Left ventricle myocardium inferior (tissue), 1 donor: ENCODE results near the gene MRPL2. TPM values are rescaled to one million over a fixed set of nuclear protein-coding genes. Genes with fewer than 3 reads are reported as not detected.
A peak's percentile ranks its signal among the peaks of the same experiment; 100 is the strongest.

ENCODE experiments used
- DNase-seq: peaks from one replicate; pipeline ENCODE4 v3.0.0-alpha.2; 2020
- H3K27ac ChIP-seq: fragments of 200-600 bp; replicated peaks from 2 replicates; pipeline ENCODE4 v1.8.0; 2021
- H3K27me3 ChIP-seq: fragments of 200-600 bp; 2 replicates; pipeline ENCODE4 v1.8.0; 2021; ENCODE audit warnings: low read depth
- H3K36me3 ChIP-seq: fragments of 200-600 bp; 2 replicates; pipeline ENCODE4 v1.8.0; 2021
- H3K4me1 ChIP-seq: fragments of 200-600 bp; 2 replicates; pipeline ENCODE4 v1.8.0; 2021
- H3K4me3 ChIP-seq: fragments of 200-600 bp; 2 replicates; pipeline ENCODE4 v1.8.0; 2021; ENCODE audit warnings: mild to moderate bottlenecking, moderate library complexity
- H3K9me3 ChIP-seq: fragments of 200-600 bp; replicated peaks from 2 replicates; pipeline ENCODE4 v1.8.0; 2021
- CTCF ChIP-seq: fragments of 200-600 bp; IDR thresholded peaks from 2 replicates; pipeline ENCODE4 v1.8.0; 2021; ENCODE audit warnings: antibody characterized with exemption, mild to moderate bottlenecking, borderline replicate concordance
- intact Hi-C: fragments of 100-400 bp; cut with micrococcal nuclease; formaldehyde crosslinking; loops from one replicate; pipeline ENCODE4 v1.11.0; 2022
- total RNA-seq: library from RNA; stranded (reverse); fragmentation: NEBNext Ultra II Directional; extraction: Animal tissue kit (Norgen Biotek cat#: 25700); gene quantifications from one replicate; pipeline ENCODE4 v1.2.1, GENCODE V29; 2021
- donor health status: DM: no; HTN: yes; CAD: no; lungs with severe emphysema.

Gene MRPL2
- total RNA-seq, 1 donor from 2014 or later = 94.9 TPM

GRCh38 chr6:43052842-43053544 is 6.2 kb downstream of the MRPL2 start:
- Histone ChIP-seq H3K27me3 (no peaks in the 10 kb centered on the region), H3K36me3 (peaks cover 52% of the 10 kb centered on the region), H3K4me3 (peak overlapping the region; percentile 90), H3K27ac (peak overlapping the region; percentile 98), H3K9me3 (no peaks in the 10 kb centered on the region), H3K4me1 (peaks cover 24% of the 10 kb centered on the region)
- intact Hi-C loops = no loop called here
- no peak for DNase-seq
- TF ChIP-seq CTCF = no peak

- Histone ChIP-seq H3K27me3 (no peaks in the 10 kb centered on the region), H3K4me1 (peaks cover 19% of the 10 kb centered on the region), H3K4me3 (no peak overlapping the region), H3K36me3 (peaks cover 53% of the 10 kb centered on the region), H3K9me3 (no peaks in the 10 kb centered on the region), H3K27ac (peak overlapping the region; percentile 98)
- intact Hi-C loops = no loop called here
- no peak for DNase-seq
- no peak for TF ChIP-seq CTCF
Measured at GRCh38 chr6:43052225-43052841, 6.9 kb downstream of the MRPL2 start.

GRCh38 chr6:43050981-43051380 is 8.3 kb downstream of the MRPL2 start:
- Histone ChIP-seq H3K27ac (no peak overlapping the region), H3K27me3 (no peaks in the 10 kb centered on the region), H3K9me3 (no peaks in the 10 kb centered on the region), H3K4me1 (peaks cover 19% of the 10 kb centered on the region), H3K36me3 (peaks cover 53% of the 10 kb centered on the region), H3K4me3 (no peak overlapping the region)
- no peak for DNase-seq
- intact Hi-C loops = no loop called here
- TF ChIP-seq CTCF = no peak

GRCh38 chr6:43047998-43048397 is 11.2 kb downstream of the MRPL2 start:
- no peak overlapping the region for H3K27ac ChIP-seq
- DNase-seq = no peak
- peaks cover 3% of the 10 kb centered on the region for H3K4me1 ChIP-seq
- no peaks in the 10 kb centered on the region for H3K9me3 ChIP-seq
- H3K27me3 ChIP-seq = no peaks in the 10 kb centered on the region
- no peak overlapping the region for H3K4me3 ChIP-seq
- TF ChIP-seq CTCF = no peak
- intact Hi-C loops = no loop called here
- H3K36me3 ChIP-seq = peaks cover 60% of the 10 kb centered on the region

GRCh38 chr6:43045371-43045930 is 13.8 kb downstream of the MRPL2 start:
- no peak overlapping the region for H3K4me3 ChIP-seq
- no peaks in the 10 kb centered on the region for H3K4me1 ChIP-seq
- no peak overlapping the region for H3K27ac ChIP-seq
- DNase-seq = no peak
- no peaks in the 10 kb centered on the region for H3K9me3 ChIP-seq
- H3K36me3 ChIP-seq = peaks cover 74% of the 10 kb centered on the region
- intact Hi-C loops = no loop called here
- no peak for TF ChIP-seq CTCF
- H3K27me3 ChIP-seq = no peaks in the 10 kb centered on the region
